Stimulated activated CD4-positive, alpha-beta T cell treated with anti-CD3 and anti-CD28 coated beads, Interleukin-1b, Interleukin-23, amount 100 ng/mL, for 48 hours (primary cell): Measurements from ENCODE around the gene DRC3.

Source experiments
- DNase-seq: peaks from one replicate; pipeline ENCODE4 v3.0.0-alpha.2; 2020

DRC3 gene

DNA sequence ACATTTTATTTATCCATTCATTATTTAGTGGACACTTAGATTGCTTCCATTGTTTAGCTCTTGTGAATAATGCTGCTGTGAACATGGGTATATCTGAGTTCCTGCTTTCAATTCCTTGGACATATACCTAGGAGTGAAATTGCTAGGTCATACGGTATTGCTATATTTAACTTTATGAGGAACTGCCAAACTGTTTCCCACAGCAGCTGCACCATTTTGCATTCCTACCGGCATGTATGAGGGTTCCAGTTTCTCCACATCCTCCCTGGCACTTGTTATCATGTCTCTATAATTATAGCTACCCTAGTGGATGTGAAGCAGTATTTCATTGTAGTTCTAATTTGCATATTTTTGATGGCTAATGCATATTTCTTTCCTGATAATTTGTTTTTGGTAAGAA is 91.4 kb downstream of the DRC3 start:
- DNase-seq: no peak

DNA sequence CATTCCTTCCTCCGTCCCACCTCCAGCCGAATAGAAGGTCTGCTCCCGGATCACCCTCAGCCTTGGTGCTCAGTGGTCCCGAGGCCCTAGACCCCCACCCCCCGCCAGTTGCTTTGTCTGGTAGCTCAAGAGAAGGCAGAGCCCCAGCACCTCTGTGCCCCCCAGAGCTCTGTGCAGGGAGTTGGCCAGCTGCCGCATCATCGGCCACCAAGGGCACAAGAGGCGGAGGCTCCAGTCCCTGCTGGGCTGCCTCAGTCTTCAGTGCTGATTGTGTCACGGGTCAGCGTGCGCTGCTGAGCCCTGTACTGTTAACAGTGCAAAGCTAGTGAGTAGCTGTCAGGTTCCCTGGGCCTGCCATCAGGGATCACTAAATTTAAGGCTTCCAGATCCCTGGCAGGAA is 92.9 kb downstream of the DRC3 start:
- no peak for DNase-seq
